H1 (cell line): ENCODE measurements around the gene FIP1L1. TPM values are rescaled to one million over a fixed set of nuclear protein-coding genes. Genes with fewer than 3 reads are reported as not detected.

Source experiments
- CBX8 ChIP-seq: fragments of 300-800, 300-1000 bp; sonication (generic); IDR thresholded peaks from 2 replicates; pipeline ENCODE4 v1.7.1; 2016; ENCODE audit warnings: low read depth, low read length, borderline replicate concordance
- POU5F1 ChIP-seq: IDR thresholded peaks from 2 replicates; pipeline ENCODE4 v1.6.1; 2011; ENCODE audit warnings: low read depth, mild to moderate bottlenecking, low read length, moderate library complexity
- RFX5 ChIP-seq: IDR thresholded peaks from 2 replicates; pipeline ENCODE4 v1.6.1; 2011; ENCODE audit warnings: low read depth, low read length, improper control_type of control experiment, borderline replicate concordance
- TAF1 ChIP-seq: IDR thresholded peaks from 2 replicates; pipeline ENCODE4 v1.6.1; 2011; ENCODE audit warnings: mild to moderate bottlenecking, low read depth, low read length
- polyA plus RNA-seq, 7 experiments: library from polyadenylated mRNA; depleted of rRNA in 3 of 7; stranded (reverse) in 5 of 7; unstranded in 2 of 7; fragments of >200 nt in 5 of 7; fragments of 200-250 nt in 2 of 7; gene quantifications; 1 replicate in 5 of 7; 2 replicates in 1 of 7; 4 replicates in 1 of 7; pipeline versions ENCODE4 v1.2.1 to v1.2.3, GENCODE V29; 2011 to 2013; ENCODE audit warnings: missing spikeins in 2 of 7, mixed read lengths in 2 of 7
- total RNA-seq: library from RNA; stranded (reverse); fragmentation: NEBNext Ultra II Directional; extraction: Animal tissue kit (Norgen Biotek cat#: 25700); gene quantifications from 2 replicates; pipeline ENCODE4 v1.2.1, GENCODE V29; 2021

FIP1L1 gene
- total and polyA plus RNA-seq, 2 of the 8 experiments (the other 6 are each of a cell fraction or from before 2014, with no cell fraction given) = 19.5 to 53.7 TPM

- no peak for TF ChIP-seq RFX5
- TF ChIP-seq TAF1 = no peak
- TF ChIP-seq CBX8 = no peak
- no peak for TF ChIP-seq POU5F1
Observed at GRCh38 chr4:53500546-53500945, 123.1 kb downstream of the FIP1L1 start (continued).
